Stimulated activated CD4-positive, alpha-beta T cell treated with anti-CD3 and anti-CD28 coated beads, Interleukin-1b, Interleukin-23, amount 100 ng/mL, for 48 hours (primary cell): ENCODE results near the gene CACNA2D4.
"Not testable (repeated sequence)": the region's sequence is repeated elsewhere in the genome, so short reads cannot be mapped to it uniquely, and the experiment has no call there.

ENCODE experiments used
- DNase-seq: peaks from one replicate; pipeline ENCODE4 v3.0.0-alpha.2; 2020

The CACNA2D4 gene, protein sequence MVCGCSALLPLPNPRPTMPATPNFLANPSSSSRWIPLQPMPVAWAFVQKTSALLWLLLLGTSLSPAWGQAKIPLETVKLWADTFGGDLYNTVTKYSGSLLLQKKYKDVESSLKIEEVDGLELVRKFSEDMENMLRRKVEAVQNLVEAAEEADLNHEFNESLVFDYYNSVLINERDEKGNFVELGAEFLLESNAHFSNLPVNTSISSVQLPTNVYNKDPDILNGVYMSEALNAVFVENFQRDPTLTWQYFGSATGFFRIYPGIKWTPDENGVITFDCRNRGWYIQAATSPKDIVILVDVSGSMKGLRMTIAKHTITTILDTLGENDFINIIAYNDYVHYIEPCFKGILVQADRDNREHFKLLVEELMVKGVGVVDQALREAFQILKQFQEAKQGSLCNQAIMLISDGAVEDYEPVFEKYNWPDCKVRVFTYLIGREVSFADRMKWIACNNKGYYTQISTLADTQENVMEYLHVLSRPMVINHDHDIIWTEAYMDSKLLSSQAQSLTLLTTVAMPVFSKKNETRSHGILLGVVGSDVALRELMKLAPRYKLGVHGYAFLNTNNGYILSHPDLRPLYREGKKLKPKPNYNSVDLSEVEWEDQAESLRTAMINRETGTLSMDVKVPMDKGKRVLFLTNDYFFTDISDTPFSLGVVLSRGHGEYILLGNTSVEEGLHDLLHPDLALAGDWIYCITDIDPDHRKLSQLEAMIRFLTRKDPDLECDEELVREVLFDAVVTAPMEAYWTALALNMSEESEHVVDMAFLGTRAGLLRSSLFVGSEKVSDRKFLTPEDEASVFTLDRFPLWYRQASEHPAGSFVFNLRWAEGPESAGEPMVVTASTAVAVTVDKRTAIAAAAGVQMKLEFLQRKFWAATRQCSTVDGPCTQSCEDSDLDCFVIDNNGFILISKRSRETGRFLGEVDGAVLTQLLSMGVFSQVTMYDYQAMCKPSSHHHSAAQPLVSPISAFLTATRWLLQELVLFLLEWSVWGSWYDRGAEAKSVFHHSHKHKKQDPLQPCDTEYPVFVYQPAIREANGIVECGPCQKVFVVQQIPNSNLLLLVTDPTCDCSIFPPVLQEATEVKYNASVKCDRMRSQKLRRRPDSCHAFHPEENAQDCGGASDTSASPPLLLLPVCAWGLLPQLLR

DNA sequence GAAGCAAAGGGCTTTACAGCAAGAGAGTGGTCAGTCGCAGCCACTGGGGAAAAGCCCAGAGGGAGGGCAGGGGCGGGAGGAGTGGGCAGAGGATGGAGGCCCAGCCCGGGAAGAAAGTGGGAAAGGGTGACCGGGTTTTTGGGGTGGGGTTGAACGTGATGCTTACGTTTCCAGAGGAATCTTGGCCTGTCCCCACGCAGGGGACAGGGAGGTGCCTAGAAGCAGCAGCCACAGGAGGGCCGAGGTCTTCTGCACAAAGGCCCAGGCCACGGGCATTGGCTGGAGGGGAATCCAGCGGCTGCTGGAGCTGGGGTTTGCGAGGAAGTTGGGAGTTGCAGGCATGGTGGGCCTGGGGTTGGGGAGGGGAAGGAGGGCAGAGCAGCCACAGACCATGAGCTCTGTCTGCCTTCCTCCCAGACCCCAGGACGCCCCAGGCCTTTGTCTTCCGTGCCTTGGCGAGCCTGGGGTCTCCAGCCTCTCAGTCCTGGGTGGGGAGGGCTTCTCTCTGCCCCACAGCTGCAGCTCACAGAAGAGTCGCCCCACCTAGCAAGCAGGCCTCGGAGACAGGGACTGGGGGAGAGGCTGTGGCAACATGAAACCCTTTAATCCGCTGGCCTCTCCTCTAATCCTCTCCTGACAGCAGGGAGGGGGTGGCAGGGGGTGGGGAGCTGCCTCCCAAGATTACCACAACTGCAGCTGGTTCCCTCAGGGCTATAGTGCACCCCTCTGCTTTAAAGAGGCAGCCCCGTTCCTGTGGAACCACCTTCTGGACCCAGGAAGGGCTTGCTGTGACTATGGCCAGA is at the start of gene CACNA2D4:
CACNA2D4 (minus strand) TSS at position 572 of the 803 bp plus-strand sequence; CDS start at position 393, 179 bp downstream.
- no peak for DNase-seq

DNA sequence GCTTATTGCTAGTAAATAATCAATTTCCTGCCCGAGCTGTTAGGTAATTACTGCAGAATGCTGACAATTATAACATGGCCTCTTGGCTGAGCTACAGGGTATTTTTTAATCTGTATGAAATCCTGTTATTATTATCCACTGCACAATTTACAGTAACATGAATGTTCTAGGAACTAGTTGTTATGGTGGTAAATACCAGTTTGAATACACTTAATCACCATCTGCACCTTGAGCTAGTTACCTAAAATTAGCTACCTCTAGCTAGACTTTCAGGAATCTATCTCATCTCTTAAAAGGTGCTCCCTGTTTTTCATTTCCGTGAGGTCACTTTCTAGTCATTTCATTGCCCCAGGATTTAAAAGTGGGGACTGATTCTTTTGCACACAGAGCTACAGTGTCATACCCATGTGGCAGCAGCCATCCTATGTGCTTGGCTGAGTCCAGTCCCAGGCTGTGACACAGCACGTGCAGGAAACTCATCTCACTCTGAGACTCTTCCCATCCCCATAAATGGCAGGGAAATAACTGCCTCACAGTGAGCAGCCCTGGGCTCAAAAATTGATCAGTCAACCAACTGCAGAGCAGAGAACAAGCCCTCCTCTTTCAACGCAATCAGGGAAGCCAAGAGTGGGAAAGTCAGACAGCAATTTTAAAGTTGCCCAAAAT is 48.2 kb upstream of the CACNA2D4 start:
- DNase-seq = no peak

DNA sequence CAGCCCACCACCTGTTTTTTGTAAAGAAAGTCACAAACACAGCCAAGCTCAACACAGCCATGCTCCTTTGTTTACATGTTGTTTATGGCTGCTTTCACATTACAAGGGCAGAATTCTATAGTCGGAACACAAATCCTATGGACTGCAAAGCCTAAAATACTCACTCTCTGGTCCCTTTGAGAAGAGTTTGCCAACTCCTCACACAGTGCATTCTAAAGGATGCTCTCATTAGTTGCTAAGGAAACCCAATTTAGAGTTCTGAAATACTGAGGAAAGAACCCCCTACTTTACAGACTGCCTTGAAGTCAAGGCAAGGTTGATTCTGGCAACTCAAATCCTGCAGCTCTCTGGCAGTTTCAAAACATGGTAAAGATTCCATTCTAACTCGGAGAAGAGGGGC is 47.5 kb upstream of the CACNA2D4 start:
- no peak for DNase-seq

DNA sequence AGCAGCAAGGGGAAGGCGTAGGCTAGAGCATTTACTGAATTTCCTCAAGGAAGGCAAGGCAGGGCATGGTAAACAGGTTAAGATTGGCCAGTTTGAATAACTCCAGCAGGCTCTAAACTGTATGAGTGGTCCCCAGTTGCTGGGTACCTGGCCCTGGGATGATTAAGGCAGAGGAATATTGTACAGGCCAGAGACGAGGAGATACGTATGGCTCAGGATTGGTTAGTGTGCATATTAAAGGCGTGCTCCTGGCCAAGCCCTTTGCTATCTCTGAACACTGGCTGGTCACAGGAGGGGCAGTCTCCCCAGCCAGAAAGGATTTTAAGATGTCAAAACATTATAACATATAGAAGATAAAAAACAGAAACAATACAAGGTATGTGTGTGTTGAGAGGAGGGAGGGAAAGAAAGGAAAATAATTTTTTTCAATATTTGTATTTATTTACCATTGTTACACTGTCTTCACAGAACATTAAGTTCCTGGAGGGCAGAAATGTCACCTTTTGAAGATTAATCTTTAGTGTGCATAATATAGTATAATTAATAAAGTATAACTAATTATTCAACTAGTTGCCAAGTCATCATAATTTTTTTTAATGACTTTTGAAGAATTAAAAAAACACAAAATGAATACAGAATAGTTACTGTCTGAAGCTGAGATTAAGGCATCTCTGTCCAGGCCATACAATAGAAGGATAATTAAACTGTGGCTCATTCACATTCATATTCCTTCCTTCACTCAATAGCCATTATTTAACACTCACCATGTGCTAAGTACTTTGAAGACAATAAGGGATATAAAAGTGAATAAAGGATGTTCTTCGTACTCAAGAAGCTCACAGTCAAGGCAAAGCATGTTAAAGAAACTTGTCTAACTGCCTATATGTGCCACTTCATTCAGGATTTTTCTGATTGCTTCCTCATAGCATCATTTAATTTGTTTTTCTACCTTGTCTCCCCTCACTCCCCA is 43.9 kb upstream of the CACNA2D4 start:
- no peak for DNase-seq

DNA sequence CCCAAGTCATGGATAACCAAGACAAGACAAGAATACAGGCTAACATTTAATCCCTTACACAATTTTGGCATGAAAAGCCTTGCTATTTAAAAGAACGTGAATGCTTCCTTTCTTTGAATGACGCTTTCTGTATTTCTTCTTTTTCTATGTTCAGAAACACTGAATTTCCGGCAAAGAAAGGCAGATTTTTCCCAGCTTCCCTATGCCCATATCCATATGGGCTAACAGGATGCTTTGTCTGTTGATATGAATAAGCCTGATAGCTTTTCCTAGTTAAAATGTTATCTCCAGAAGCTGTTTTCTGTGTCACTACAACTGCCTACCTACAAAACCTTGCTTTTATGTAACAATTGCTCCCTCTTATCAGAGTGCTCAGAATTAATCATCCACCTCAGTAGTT is 38.3 kb upstream of the CACNA2D4 start:
- DNase-seq = no peak

DNA sequence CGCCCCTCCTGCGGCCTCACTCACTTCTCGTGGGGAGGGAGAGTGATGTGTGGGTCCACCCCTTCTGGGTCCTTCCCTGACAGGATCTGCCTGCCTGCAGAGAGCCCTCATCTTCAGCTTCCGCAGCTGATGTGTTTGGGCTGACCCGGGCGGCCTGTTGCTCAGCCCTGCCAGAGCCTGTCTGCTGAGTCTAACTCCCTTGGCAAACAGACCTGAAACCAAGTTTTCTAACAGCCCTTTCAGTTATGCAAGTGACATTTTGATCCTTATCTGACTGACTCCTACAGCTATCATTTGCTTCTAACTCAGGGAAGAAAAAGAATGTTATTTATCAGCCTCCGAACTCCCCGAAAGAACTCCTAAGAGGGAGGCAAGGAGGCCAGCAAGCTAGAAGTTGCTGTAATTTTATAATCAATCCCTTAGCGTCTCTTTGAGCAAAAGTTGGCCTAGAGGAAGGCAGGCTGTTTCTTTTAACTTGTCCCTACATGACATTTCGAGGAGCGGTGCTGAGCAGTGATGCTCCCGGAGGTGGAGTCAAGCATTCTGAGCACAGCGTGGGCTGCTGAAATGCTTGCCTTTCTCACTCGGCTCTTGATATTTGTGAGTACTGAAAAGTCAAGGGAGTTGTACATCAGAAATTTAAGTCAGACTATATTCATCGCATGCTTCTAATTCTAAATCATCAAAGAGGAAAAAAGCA is 31.5 kb upstream of the CACNA2D4 start:
- no peak for DNase-seq

DNA sequence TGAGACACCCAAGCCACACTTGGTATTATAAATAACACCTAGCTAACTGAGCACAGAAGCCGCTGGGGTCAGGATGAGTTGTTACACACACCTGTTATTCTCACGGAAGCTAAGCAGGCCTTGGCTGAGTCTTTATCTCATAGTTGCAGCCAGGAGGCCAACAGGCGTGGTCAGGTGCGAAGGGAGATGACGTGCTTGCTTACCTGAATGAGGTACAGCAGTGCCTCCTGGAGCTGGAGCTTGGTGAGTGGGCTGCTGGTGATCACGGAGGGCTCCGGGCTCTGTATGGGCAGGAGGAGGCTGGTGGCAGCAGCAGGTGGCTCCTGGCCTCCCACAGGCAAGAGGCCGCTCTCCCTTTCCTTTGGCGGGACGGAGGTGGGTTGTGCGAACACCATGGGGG is 30.4 kb upstream of the CACNA2D4 start:
- DNase-seq = no peak

DNA sequence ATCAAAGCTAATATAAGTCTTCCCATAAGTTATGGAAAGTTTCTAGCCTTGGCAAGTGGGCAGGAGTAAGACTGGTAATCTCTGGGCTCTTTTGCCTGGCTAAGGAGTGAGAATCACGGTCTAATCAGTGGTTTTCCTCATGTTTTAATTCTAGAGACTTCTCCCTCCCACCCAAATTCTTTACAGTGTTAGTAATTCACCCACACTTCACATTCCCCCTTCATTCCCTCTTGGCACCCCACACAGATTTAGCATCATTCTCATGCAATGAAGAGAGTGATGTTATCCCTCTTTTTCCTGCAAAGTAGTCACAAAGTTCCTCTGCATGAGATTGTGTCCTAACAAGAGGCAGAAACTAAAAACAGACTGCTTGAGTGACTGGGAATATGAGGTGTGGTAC is 28.6 kb upstream of the CACNA2D4 start:
- DNase-seq = no peak

DNA sequence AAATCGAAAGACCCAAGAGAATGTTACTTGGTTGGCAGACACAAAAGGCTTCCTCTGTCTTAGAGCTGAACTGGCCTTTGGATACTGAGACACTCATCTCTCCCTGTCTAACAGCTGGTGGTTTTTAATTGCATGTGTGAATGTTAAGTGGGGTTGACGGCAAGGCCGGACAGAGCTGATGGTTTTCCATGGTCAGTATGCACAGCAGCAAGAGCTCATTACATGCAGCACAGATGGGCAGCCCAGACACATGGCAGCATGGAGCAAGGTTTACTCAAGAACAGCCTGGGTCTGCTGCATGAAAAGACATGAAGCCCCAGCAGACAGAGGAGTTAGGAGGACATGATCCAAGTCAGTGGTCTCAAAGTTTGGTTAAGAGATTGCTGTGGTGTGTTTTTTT is 27.8 kb upstream of the CACNA2D4 start:
- no peak for DNase-seq

DNA sequence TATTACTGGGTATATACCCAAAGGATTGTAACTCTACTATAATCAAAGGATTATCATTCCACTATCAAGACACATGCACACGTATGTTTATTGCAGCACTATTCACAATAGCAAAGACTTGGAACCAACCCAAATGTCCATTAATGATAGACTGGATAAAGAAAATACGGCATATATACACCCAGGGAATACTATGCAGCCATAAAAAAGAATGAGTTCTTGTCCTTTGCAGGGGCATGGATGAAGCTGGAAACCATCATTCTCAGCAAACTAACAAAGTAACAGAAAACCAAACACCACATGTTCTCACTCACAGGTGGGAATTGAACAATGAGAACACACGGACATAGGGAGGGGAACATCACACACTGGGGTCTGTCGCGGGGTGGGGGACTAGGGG is 27.1 kb upstream of the CACNA2D4 start:
- not testable (repeated sequence) for DNase-seq

DNA sequence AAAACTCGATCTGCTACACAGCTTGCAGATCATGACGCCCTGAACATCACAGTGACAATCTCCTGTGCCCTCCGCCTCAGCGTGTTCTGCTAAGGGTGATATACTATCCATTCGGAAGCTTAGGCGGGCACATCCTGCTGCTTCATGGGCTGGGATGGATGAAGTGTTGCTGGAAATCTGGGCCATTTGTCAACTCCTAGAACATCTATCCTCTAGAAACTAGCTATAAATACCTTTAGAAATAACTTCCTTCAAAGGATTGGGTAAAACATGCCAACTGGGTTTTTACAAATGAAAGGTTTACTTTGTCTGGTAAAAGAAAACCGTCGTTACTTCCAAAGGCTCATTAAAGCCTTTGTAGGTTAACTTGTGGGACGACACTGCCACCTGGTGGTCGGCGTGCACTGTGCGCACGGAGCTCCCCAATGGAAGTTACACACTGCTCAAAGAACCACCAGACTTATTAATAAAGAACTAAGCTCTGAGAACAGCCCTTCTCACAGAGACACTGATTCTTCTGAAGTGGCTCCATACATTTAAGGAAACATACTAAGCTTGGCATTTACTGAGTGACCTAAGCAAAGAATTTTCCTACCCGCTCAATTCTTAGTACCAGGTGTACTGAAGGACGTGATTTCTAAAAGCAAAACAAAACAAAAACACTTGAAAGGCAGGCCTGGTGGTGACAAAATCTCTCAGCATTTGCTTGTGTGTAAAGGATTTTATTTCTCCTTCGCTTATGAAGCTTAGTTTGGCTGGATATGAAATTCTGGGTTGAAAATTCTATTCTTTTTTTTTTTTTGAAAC is 21.6 kb upstream of the CACNA2D4 start:
- DNase-seq = peak; percentile 82

DNA sequence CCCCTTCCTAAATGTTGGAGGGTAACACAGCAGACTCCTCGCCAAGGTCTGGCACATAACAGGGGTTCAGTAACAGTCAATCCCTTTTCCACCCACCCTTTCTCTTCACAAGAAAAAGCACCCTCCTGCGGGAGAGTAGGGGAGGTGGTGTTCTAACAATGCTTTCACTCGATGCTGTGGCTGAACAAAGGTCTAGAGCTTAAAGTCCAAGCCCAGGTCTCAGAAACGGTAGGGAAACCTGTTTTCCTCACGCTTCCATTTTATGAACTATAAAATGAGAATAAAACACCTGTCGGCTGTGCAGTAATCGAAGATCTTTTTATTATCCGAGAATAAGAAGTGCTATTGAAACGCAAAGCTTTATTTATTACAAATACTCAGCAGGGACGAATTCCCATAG is 20.9 kb upstream of the CACNA2D4 start:
- no peak for DNase-seq

DNA sequence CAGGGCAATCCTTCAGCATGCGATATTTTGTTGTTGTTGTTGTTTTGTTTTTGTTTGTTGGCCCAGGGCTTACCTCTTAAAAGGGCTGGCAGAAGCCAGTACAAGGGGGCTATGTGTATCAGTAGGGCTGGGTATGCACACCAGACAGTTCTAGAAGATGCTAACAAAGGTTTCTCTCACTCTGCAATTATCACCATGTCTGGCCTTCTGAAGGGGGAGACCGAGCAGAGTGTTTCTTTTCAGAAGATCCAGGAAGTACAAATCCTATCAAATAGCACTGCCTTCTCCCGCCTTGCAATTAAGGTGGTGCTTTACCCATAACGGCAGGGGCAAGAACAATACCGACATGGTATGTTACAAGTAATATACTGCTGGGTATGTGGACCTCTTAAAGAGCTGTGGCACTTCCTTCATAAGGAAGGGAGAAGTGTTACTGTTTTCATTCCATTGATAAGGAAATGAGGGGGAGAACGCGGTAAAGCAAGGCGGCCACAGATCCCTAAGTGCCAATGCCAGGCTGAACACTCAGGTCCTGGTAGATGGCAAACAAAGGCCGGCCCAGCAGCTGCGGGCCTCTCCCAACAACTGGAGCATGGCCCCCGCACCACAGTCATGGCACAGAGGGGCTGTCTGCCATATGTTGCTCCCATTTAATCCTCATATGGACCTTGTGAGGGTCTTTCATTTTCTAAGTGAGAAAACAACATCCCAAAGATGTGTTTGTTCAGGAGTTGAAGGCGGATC is 19.2 kb upstream of the CACNA2D4 start:
- DNase-seq = no peak

DNA sequence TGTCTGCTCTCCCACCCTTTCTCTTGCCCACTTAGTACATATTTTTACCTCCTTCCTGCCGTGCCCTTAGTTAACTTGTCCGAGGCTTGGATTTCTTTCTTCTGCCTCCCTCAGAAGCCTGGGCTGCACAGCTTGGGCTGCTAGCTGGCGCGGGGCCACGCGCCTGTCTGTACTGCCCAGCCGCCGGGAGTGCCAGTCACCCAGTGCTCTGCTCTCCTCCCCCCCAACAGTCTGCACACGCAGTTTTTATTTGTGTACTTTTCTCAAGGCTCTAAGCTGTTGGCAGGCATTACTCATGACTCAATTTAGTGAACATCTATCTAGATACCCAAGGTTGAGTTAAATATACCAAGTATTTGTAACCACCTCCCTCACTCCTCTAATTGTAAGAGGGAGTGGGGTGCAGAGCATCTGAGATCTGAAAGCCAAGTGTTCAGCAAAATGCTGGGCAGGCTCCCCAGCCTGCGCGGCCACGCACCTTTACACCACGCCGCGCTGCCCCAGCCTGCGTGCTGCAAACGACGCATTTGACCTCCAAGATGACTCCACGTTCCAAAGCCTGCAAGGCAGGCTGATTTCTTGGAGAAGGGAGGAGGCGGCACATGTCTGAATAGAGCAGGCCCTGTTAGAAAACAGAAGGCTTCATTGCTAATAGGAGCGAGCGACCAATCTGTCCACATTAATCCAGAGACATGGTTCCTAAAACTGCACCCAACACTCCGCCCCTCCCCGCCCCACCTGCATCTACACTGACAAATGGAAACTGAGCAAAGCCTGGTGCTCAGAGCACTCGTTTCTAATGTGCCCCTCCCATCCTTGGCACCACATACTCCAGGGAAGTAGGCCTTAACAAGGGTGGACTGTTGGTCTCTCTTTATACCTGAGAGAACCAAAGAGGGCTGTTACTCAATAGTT is 18.2 kb upstream of the CACNA2D4 start:
- DNase-seq = no peak

DNA sequence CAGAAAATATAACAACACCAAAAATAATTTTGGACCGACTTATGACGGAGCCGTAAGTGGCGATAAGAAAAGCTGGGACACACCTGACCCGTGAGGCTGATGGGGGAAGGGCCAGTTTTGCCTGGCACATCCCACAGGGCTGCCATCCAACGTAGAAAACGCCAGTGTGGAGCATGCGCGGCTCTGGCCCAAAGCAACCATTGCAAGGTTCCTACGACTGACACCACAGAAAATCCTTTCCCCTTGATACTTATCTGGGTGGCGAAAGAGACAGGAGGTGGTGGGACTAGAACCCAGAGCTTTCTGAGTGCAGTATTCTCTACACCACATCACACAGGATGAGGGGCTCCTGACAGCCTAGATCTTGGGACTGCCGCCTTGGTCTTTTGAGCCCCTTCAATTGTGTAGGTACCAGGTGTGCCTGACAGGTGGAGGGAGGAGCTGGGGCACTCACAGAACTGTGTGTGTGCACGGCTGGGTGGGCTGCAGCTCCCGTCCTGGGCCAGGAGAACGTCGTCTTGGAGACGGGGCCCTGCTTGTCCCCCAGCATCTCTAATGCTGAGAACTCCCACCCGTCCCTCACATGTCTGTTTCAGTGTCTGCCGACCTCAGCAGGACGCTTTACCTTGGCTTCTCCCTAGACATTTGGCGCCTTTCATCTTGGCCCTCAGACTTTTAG is 17.4 kb upstream of the CACNA2D4 start:
- DNase-seq = no peak

DNA sequence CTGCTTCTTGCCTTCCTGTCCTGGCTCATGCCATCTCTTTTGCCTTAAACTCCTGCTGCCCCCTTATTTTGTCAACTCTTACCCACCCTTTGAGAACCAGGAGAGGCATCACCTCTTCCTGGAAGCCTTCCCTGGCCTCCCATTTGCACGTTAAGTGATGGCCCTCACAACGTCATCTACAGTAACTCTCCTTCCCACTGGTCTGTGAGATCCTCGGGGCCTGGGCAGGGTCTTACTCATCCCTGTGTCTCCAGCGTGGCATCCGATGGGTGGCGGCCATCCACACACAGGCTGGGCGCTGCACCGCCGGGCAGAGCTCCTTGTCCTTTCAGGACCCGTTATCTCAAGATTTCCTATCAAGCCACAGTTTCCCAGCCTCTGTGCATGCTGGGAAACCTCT is 16.8 kb upstream of the CACNA2D4 start:
- no peak for DNase-seq

DNA sequence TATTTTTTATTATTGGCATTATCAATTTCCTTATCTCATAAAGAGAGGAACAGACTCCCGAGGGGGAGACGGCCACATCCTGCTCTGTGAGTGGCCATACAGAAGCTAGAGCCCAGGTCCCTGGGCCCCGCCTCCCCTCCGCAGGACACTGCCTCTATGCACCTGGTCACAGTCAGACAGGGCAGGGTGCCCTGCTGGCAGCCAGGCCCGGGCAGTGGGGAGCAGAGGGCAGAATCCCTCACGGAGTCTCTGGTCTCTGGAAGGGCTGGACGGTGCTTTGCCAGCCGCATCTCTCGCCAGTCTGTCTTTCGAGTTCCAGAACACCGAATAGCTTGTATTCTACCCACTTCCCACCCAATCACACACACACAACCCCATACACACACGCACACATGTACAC is 16.4 kb upstream of the CACNA2D4 start:
- no peak for DNase-seq
